AG10803 (cell line): ENCODE data around the gene GPHA2.

Experiments used
- DNase-seq: peaks from one replicate; pipeline ENCODE4 v3.0.0; 2010; ENCODE audit warnings: low read depth
- H3K4me3 ChIP-seq: 2 replicates; pipeline ENCODE4 v1.5.1; 2011; ENCODE audit warnings: mild to moderate bottlenecking, low read length, control low read depth
- CTCF ChIP-seq: conservative IDR thresholded peaks from 2 replicates; pipeline ENCODE4 v1.5.1; 2011; ENCODE audit warnings: mild to moderate bottlenecking, low read length, control low read depth, inconsistent platforms

GPHA2 gene

DNA sequence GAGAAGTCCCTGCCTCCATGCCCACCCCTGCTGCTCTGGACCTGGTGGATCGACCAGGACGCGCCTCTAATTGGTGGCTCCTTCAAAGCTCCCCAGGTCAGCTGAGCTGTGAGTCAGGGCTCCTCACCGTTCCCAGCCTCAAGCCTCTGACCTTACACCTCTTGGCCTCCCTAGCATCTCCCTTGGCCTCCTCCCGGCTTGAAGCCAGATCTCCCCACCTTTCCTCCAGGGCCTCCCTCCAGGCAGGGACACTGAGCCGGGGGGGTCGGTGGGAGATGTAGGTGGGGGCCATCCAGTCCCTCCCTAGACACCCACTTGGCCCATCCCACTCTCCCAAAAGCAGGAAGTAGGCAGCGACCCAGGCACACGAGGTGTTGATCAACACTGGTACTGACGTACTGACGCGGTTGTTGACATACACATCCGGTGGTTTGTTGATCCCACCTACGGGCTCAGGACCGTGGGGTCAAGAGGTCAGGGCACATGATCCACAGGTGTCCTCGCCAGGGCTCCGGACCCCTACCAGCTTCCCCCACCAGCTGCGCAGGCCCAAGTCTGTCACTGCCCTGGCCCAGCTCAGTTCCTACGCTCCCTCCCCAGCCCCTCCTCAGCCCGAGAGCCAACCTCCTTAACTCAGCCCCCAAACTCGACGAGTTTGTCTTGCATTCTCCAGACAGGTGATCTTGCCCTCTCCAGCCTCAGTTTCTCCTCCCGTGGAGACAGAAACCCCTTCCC is 19.5 kb downstream of the GPHA2 start:
- DNase-seq, result peak; percentile 63
- H3K4me3 ChIP-seq, result peak overlapping the region; percentile 99
- TF ChIP-seq CTCF, result no peak

- H3K4me3 ChIP-seq, result peak overlapping the region; percentile 99
- no peak for TF ChIP-seq CTCF
- DNase-seq, result no peak
Measured at GRCh38 chr11:64915376-64915887, 20.3 kb downstream of the GPHA2 start.

- no peak overlapping the region for H3K4me3 ChIP-seq
- TF ChIP-seq CTCF, result no peak
- no peak for DNase-seq
Measured at GRCh38 chr11:64914123-64914522, 21.6 kb downstream of the GPHA2 start.

DNA sequence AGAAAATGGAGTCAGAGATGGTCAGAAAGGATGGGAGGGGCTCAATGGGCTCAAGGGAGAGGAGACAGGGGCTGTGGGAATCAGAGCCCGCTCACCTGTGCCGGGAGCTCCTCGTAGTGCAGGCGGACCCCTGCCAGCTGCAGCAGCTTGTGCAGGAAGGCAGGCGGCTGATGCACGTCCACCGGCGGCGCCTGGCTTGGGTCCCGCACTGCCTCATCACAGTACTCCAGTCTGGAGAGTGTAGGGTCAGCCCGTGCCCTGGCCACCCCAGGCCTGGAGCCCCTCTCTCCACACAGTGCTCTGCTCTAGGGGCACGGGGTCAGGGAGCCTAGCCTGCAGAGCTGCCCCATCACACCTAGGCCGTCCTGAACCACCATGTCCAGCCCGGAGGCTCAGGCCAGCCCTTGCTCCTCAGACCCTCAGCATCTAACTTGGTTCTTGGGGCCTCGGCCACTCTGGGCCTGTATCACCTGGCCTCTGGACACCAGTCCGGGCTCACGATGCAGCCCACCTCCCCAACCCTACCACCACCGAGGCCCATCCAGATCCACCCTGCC is 22.4 kb downstream of the GPHA2 start:
- no peak for TF ChIP-seq CTCF
- no peak overlapping the region for H3K4me3 ChIP-seq
- DNase-seq, result no peak

GRCh38 chr11:64911689-64912088 is 24.0 kb downstream of the GPHA2 start:
- DNase-seq, result no peak
- no peak overlapping the region for H3K4me3 ChIP-seq
- TF ChIP-seq CTCF, result no peak

GRCh38 chr11:64911142-64911541 is 24.6 kb downstream of the GPHA2 start:
- H3K4me3 ChIP-seq, result no peak overlapping the region
- TF ChIP-seq CTCF, result no peak
- DNase-seq, result no peak
